Stomach (tissue), 4 donors: Measurements from ENCODE around the gene CAMSAP2.

Experiments used
- POLR2A ChIP-seq, 4 donors: fragments of 450-650 bp; IDR thresholded peaks; one replicate each; pipeline ENCODE4 v1.6.1; 2016; ENCODE audit warnings: antibody characterized with exemption in 4 of 4, control low read depth in 2 of 4, mild to moderate bottlenecking in 1 of 4, moderate library complexity in 1 of 4
- TF ChIP-seq, protein P1 (sequence below), 7 experiments: fragments of 450-650 bp in 4 of 7; fragments of 200-600 bp in 3 of 7; sonication (generic) in 3 of 7; IDR thresholded peaks; one replicate each; pipeline ENCODE4 v1.5.1; 2016 to 2019; ENCODE audit warnings: antibody characterized with exemption in 7 of 7, control low read depth in 2 of 7, mild to moderate bottlenecking in 1 of 7

DNA sequence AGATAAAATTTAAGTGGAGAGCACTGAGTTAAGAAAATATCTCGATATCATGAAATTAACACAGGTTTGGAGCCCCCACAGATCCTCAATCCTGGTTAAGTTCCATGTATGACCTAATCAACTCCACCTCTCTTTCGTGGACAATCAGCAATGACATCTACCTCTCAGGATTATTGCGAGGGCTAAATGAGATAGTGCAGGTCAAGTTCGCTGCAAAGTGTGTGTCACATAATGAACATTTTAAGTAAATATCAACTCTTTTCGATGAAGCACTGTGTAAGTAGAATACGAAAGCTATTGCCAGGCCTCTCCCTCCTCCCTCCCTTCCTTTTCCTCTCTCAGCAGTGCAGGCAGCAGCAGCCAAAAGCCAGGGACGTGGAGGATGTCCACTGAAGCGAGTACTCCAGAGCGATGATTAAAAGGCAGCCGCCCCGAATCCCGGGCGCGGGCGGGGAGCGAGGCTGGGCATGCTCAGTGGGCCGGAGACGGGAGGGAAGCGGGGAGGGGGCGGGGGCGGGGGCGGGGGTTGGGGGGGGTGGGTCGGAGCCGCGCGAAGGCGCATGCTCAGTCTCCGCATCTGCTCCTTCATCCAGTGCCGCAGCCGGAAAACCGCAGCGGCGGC is at the start of gene CAMSAP2:
- TF ChIP-seq, protein P1, sequence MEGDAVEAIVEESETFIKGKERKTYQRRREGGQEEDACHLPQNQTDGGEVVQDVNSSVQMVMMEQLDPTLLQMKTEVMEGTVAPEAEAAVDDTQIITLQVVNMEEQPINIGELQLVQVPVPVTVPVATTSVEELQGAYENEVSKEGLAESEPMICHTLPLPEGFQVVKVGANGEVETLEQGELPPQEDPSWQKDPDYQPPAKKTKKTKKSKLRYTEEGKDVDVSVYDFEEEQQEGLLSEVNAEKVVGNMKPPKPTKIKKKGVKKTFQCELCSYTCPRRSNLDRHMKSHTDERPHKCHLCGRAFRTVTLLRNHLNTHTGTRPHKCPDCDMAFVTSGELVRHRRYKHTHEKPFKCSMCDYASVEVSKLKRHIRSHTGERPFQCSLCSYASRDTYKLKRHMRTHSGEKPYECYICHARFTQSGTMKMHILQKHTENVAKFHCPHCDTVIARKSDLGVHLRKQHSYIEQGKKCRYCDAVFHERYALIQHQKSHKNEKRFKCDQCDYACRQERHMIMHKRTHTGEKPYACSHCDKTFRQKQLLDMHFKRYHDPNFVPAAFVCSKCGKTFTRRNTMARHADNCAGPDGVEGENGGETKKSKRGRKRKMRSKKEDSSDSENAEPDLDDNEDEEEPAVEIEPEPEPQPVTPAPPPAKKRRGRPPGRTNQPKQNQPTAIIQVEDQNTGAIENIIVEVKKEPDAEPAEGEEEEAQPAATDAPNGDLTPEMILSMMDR (IDR thresholded peaks at IDR 0.05) = no peak
- no peak for TF ChIP-seq POLR2A (IDR thresholded peaks at IDR 0.05)
